MM.1S (cell line): ENCODE results near the gene CATSPERZ.

Experiments used
- CTCF ChIP-seq: fragments of 300-600 bp; sonication (generic); IDR thresholded peaks from 2 replicates; pipeline ENCODE4 v1.5.1; 2016; ENCODE audit warnings: antibody characterized with exemption, low read length, mixed read lengths
- EZH2 ChIP-seq: fragments of 300-600 bp; sonication (generic); optimal IDR thresholded peaks from 2 replicates; pipeline ENCODE3; 2017; ENCODE audit warnings: low read depth, mild to moderate bottlenecking, antibody characterized with exemption, low read length, mixed read lengths

DNA sequence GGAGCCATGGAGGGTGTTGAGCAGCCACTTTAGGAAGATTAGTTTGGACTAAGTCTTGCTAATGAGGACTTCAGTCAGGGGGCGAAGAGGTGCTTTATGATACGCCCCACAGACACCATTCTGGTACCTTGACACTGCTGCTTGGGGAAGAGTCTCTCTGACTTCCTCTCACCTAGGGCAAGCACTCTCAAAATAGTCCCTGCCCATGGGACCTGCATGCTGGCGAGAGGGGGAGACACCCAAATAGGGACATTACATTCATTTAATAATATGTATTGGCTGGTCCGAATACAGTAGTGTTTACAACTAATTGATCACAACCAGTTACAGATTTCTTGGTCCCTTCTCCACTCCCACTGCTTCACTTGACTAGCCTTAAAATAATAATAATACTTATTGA is 4.4 kb upstream of the CATSPERZ start:
- TF ChIP-seq CTCF = no peak
- TF ChIP-seq EZH2 = no peak
